RWPE1 (cell line): ENCODE results near the gene MEIS3.

Experiments
- CTCF ChIA-PET: fragments of 350-600 bp; sonication (Branson Sonifier 250); formaldehyde crosslinking; extraction: SDS; loops from one replicate; lab custom pipeline; 2021; lab: Yijun Ruan, JAX
- POLR2A ChIA-PET: fragments of 400-600 bp; formaldehyde crosslinking; extraction: SDS; loops from one replicate; lab custom pipeline; 2020; ENCODE audit warnings: antibody characterized with exemption; ENCODE audit not compliant: low non-redundant PET; lab: Yijun Ruan, JAX
- DNase-seq: peaks from one replicate; pipeline ENCODE4 v3.0.0; 2012; ENCODE audit warnings: low spot score
- H3K27ac ChIP-seq: fragments of 450-650 bp; 2 replicates; pipeline ENCODE4 v1.5.1; 2017
- TF ChIP-seq, protein P1 (sequence below): fragments of 450-650 bp; conservative IDR thresholded peaks from 2 replicates; pipeline ENCODE4 v1.5.1; 2017; ENCODE audit warnings: low read depth, mild to moderate bottlenecking

Gene MEIS3

DNA sequence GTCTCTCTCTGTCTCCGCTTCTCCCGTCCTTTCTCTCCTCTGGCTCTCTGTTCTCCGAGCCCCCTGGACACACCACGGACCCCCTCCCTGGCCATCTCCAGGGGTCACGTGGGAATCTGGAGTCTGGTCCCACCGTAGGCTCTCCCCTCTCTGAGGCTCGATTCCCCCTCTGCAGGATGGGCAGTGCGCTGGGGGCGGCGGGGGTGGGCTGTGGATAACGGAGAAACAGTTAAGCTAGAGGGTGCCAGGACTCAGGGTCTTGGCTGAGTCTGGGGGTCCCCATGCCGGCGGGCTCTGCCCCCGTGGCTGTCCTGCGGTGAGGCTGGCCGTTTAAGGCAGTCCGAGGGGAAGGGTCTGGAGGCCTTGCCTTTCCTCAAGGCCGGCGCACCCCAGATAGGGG lies 462 bp upstream of the MEIS3 start:
- DNase-seq: no peak
- CTCF ChIA-PET: no interaction called here
- H3K27ac ChIP-seq: no peak overlapping the region
- TF ChIP-seq, protein P1, sequence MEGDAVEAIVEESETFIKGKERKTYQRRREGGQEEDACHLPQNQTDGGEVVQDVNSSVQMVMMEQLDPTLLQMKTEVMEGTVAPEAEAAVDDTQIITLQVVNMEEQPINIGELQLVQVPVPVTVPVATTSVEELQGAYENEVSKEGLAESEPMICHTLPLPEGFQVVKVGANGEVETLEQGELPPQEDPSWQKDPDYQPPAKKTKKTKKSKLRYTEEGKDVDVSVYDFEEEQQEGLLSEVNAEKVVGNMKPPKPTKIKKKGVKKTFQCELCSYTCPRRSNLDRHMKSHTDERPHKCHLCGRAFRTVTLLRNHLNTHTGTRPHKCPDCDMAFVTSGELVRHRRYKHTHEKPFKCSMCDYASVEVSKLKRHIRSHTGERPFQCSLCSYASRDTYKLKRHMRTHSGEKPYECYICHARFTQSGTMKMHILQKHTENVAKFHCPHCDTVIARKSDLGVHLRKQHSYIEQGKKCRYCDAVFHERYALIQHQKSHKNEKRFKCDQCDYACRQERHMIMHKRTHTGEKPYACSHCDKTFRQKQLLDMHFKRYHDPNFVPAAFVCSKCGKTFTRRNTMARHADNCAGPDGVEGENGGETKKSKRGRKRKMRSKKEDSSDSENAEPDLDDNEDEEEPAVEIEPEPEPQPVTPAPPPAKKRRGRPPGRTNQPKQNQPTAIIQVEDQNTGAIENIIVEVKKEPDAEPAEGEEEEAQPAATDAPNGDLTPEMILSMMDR: no peak
- POLR2A ChIA-PET: no interaction called here

DNA sequence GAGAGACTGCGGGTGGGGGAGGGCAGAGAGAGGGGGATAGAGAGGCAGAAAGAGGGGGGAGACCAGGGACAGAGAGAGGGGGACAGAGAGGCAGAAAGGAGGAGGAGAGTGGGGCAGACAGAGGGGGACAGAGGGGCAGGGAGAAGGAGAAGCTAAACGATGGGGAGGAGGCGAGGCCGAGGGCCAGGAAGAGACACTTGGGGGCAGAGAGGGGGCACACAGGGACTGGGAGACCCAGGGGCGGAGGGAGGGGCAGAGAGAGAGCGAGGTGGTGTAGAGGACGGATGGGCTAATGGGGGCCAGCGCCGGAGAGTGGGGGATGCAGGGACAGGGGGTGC lies 666 bp downstream of the MEIS3 start:
- CTCF ChIA-PET: interaction anchor here (0.6 kb wide), 3 partner anchors 8 to 160 kb away, joined by 3 to 4 read pairs (median 3); no protein-coding TSS in a partner anchor
- no peak for DNase-seq

DNA sequence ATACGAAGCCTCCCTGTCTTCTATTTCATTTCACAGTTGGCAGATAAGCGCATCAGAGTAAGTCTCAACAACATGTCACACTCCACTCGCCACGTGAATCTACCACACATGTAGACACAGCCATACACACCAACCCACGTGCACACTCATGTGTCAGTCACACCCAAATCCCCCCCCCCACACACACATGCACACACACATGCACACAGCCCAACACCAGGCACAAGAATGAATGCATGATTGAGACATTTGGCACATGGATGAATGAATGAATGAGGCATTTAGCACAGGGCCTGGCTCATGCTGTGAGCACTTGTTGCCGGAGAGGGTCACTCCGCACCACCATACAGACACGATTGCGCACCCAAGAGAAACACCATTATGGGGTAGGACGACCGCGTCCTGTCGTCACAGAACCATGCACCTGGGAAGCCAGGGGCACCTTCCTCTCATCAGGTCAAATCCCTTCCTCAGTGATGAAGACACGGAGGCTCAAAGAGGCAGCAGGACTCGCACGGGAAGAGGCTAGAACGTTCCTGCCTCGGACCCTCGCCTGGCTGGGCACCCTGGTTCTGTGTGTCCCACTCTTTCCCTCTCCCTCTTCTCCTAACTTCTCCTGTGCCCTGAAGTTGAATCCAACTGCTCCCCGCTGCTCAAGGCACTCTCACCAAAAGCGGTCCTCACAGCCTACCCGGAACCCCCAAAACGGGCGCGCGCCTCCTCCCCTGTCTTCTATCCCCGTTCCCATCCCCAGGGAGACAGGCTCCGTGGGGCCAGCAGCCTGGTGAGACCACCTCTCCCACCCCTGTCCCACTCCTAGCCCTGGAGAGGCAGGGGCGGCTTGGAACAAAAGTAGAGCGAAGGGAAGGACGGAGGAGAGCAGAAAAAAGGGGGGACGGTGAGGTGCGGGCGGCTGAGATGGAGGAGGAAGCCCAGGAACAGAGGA lies 1.3 kb downstream of the MEIS3 start:
- DNase-seq: no peak
- TF ChIP-seq, protein P1: no peak
- CTCF ChIA-PET: interaction anchor here (0.6 to 1.0 kb wide), 4 partner anchors 9 to 161 kb away, joined by 3 to 4 read pairs (median 4); no protein-coding TSS in a partner anchor
- POLR2A ChIA-PET: no interaction called here
- H3K27ac ChIP-seq: peak overlapping the region; percentile 21; the same call in 1 of the 2 replicates

More for the DNA sequence above, 666 bp downstream of the MEIS3 start:
- peak overlapping the region; percentile 59 for H3K27ac ChIP-seq
- POLR2A ChIA-PET: no interaction called here
- TF ChIP-seq, protein P1: no peak

DNA sequence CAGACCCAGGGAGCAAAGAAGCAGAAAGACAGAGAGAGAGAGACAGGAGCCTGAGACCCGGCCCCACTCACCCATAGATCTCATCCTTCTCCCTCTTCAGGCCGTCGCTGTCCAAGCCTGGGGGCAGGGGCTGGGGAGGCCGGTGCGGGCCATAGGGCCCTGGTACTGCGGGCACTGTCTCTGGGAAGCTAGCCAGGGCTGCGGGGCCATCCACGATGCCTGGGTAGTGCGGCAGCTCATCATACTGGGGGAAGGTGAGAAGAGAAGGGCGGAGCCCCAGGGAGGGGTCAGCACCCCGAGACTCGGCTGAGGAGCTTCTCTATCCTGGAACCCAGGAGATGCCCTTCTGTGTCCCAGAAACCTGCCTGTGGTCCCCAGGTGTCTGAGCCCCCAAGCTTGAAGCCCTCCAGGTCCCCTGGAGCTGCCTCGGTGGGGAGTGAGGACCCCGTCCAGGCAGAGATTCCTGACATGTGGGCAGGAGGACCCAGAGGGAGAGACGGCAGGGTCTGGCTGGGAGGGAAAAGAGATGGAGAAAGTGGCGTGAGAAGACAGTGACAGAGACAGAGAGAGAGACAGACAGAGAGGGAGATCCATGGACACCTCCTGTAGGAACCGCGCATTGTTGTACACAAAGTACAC lies 2.1 kb downstream of the MEIS3 start:
- TF ChIP-seq, protein P1: no peak
- ChIA-PET CTCF (interaction anchor here (0.7 to 1.0 kb wide), 2 partner anchors 26 to 410 kb away, joined by 4 to 8 read pairs; no protein-coding TSS in a partner anchor), POLR2A (no interaction called here)
- H3K27ac ChIP-seq: no peak overlapping the region
- DNase-seq: no peak

DNA sequence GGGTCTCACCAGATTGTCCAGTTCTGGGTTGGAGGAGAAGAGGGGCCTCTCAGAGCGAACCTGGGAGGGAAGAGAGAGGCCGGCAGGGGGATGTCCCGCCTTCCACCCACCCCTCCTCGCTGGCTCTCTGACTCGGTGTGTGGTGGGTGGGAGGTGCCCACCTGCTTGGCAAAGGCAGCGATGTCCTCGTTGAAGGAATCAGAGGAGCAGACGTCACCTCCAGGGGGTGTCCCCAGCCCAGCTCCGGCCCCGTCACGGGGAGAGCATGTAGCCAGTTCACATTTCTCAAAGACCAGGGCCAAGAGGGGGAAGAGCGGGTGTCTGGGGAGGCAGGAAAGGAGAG lies 2.7 kb downstream of the MEIS3 start:
- no peak for DNase-seq
- ChIA-PET POLR2A (no interaction called here), CTCF (interaction anchor here (0.7 to 1.0 kb wide), 2 partner anchors 25 to 26 kb away, joined by 4 to 5 read pairs; no protein-coding TSS in a partner anchor)
- no peak overlapping the region for H3K27ac ChIP-seq
- TF ChIP-seq, protein P1: no peak

DNA sequence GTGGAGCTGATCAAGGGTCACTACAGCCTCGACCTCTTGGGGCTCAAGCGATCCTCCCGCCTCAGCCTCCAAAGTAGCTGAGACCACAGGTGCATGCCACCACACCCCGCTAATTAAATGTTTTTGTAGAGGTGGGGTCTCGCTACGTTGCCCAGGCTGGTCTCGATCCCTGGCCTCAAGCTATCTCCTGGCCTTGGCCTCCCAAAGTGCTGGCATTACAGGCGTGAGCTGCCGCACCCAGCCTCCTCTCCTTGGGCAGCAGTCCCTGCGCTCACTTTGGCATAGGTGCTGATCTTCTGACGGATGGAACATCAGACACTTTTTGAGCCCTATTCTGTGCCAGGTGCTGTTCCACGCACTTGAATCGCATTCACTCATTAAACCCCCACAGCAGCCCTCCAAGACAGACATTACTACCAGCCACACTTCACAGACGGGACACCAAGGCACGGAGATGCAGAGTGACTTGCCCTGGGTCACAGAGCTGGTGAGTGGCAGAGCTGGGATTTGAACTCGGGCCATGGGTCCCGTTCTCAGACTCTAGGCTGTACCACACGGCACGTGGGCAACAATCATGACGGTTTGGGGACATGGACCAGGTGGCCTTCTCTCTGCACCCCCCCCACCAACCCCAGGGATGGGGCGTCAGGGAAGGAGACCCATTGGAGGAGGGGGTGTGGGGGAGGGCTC lies 3.2 kb downstream of the MEIS3 start:
- TF ChIP-seq, protein P1: no peak
- ChIA-PET POLR2A (no interaction called here), CTCF (interaction anchor here (0.7 kb wide), 1 partner anchor 25 kb away, joined by 5 read pairs; no protein-coding TSS in a partner anchor)
- DNase-seq: no peak
- no peak overlapping the region for H3K27ac ChIP-seq
